ENCODE measurements around the gene HPS5. TPM values are rescaled to one million over a fixed set of nuclear protein-coding genes. Genes with fewer than 3 reads are reported as not detected.

HPS5 gene
- total and polyA plus RNA-seq, 2 donors (not counting 3 experiments of a cell fraction or from before 2014, with no cell fraction given) = 4.7 to 14.1 TPM

GRCh38 chr11:18259259-18259658 lies 62.7 kb downstream of the HPS5 start:
- Histone ChIP-seq H2AFZ (ENCODE audit: low read depth, low read length) (no peak overlapping the region), H3K36me3 (ENCODE audit: control insufficient read depth in 2 of 2, extremely low read depth in 1 of 2, insufficient read depth in 2 of 2, low read length in 2 of 2) (no peaks in the 10 kb centered on the region), H3K27me3 (ENCODE audit: control insufficient read depth in 2 of 2, insufficient read depth in 2 of 2, low read length in 2 of 2) (no peaks in the 10 kb centered on the region), H3K4me1 (ENCODE audit: control insufficient read depth, extremely low read depth, insufficient read depth, low read length) (no peaks in the 10 kb centered on the region), H3K9me1 (replicated peaks; ENCODE audit: control insufficient read depth, extremely low read depth, insufficient read depth, low read length) (no peaks in the 10 kb centered on the region), H3K4me2 (ENCODE audit: insufficient read depth, low read length) (no peak overlapping the region), H3K79me2 (ENCODE audit: control insufficient read depth, insufficient read depth, low read length) (no peaks in the 10 kb centered on the region), H4K20me1 (replicated peaks; ENCODE audit: control insufficient read depth, extremely low read depth, insufficient read depth, low read length) (no peaks in the 10 kb centered on the region), H3K27ac (ENCODE audit: insufficient read depth, low read depth, low read length) (no peak overlapping the region), H3K9me3 (replicated peaks; ENCODE audit: control insufficient read depth, insufficient read depth, low read length) (no peaks in the 10 kb centered on the region), H3K4me3 (replicated peaks in 1 of 3; ENCODE audit: insufficient read depth in 1 of 3, low read depth in 1 of 3, low read length in 3 of 3) (no peak overlapping the region), H3K9ac (replicated peaks; ENCODE audit: extremely low read depth, insufficient read depth, low read length) (no peak overlapping the region)
- no peak for FAIRE-seq
- TF ChIP-seq MYC (IDR thresholded peaks at IDR 0.05; ENCODE audit: low read depth, low read length) = no peak
- TF ChIP-seq, protein P1, sequence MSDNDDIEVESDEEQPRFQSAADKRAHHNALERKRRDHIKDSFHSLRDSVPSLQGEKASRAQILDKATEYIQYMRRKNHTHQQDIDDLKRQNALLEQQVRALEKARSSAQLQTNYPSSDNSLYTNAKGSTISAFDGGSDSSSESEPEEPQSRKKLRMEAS (IDR thresholded peaks at IDR 0.05; ENCODE audit: insufficient read depth, insufficient read length) = no peak
- no peak for TF ChIP-seq FOS (IDR thresholded peaks at IDR 0.05; ENCODE audit: borderline replicate concordance, insufficient read depth, low read length)
- no peak for TF ChIP-seq JUN (IDR thresholded peaks at IDR 0.05; ENCODE audit: borderline replicate concordance, insufficient read depth, insufficient read length, low read depth)
- TF ChIP-seq POLR2A (IDR thresholded peaks at IDR 0.05; ENCODE audit: low read depth, low read length) = no peak
- no peak for TF ChIP-seq EZH2 (IDR thresholded peaks at IDR 0.05; ENCODE audit: borderline replicate concordance, low read depth, low read length, severe bottlenecking)
- TF ChIP-seq, protein P2, sequence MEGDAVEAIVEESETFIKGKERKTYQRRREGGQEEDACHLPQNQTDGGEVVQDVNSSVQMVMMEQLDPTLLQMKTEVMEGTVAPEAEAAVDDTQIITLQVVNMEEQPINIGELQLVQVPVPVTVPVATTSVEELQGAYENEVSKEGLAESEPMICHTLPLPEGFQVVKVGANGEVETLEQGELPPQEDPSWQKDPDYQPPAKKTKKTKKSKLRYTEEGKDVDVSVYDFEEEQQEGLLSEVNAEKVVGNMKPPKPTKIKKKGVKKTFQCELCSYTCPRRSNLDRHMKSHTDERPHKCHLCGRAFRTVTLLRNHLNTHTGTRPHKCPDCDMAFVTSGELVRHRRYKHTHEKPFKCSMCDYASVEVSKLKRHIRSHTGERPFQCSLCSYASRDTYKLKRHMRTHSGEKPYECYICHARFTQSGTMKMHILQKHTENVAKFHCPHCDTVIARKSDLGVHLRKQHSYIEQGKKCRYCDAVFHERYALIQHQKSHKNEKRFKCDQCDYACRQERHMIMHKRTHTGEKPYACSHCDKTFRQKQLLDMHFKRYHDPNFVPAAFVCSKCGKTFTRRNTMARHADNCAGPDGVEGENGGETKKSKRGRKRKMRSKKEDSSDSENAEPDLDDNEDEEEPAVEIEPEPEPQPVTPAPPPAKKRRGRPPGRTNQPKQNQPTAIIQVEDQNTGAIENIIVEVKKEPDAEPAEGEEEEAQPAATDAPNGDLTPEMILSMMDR (IDR thresholded peaks at IDR 0.05; ENCODE audit: extremely low read depth in 1 of 2, insufficient read depth in 1 of 2, low read depth in 1 of 2, low read length in 2 of 2) = no peak
- no peak for TF ChIP-seq POLR2AphosphoS5 (IDR thresholded peaks at IDR 0.05; ENCODE audit: insufficient read depth, low read depth, low read length)
- TF ChIP-seq GATA2 (IDR thresholded peaks at IDR 0.05; ENCODE audit: insufficient read depth, insufficient read length, low read depth, low read length) = no peak
- POLR2A ChIA-PET = no interaction called here
- intact Hi-C loops (cut with micrococcal nuclease) (no loop called here), dilution Hi-C loops (cut with MboI; ENCODE audit: extremely low pct_ligation_motif_present, low sequenced_read_pairs) (no loop called here)
- DNase-seq (ENCODE audit: low read depth, low spot score) = no peak
- no TSS peak for BruUV-seq (replicated peaks)
- CTCF ChIA-PET = interaction anchor here (0.8 kb wide), 1 partner anchor 16 kb away, joined by 3 read pairs; no protein-coding TSS in a partner anchor

Measured in endothelial cell of umbilical vein (primary cell).